Esophagus squamous epithelium (tissue), 5 donors: ENCODE results near the gene HMMR. TPM values are rescaled to one million over a fixed set of nuclear protein-coding genes. Genes with fewer than 3 reads are reported as not detected.

Experiments
- DNase-seq: peaks from one replicate; lab custom pipeline; 2025; lab: John Stamatoyannopoulos, UW
- H3K27ac ChIP-seq, 4 donors: fragments of 200-600 bp; sonication (generic); one replicate each; pipeline ENCODE4 v1.5.1; 2016 to 2019; ENCODE audit warnings: mild to moderate bottlenecking in 1 of 4
- H3K27me3 ChIP-seq, 4 donors: fragments of 200-600 bp; sonication (generic); 1 replicate in 3 of 4; 2 replicates in 1 of 4; pipeline versions ENCODE4 v1.5.1 to v1.6.0; 2017 to 2021; ENCODE audit warnings: antibody characterized with exemption in 1 of 4
- H3K36me3 ChIP-seq, 3 donors: fragments of 200-600 bp; sonication (generic); one replicate each; pipeline ENCODE4 v1.5.1; 2016 to 2019
- H3K4me1 ChIP-seq, 3 donors: fragments of 200-600 bp; sonication (generic); one replicate each; pipeline ENCODE4 v1.5.1; 2017 to 2019
- H3K4me3 ChIP-seq, 4 donors: fragments of 200-600 bp; sonication (generic); 1 replicate in 3 of 4; 2 replicates in 1 of 4; pipeline ENCODE4 v1.5.1; 2016 to 2019; ENCODE audit warnings: mild to moderate bottlenecking in 2 of 4, moderate library complexity in 1 of 4
- H3K9me3 ChIP-seq, 3 donors: fragments of 200-600 bp; sonication (generic); one replicate each; pipeline ENCODE4 v1.5.1; 2016 to 2019
- CTCF ChIP-seq, 6 experiments: fragments of 450-650 bp in 4 of 6; fragments of 200-600 bp in 2 of 6; sonication (generic) in 2 of 6; IDR thresholded peaks; one replicate each; pipeline ENCODE4 v1.5.1; 2016 to 2019; ENCODE audit warnings: antibody characterized with exemption in 6 of 6, mild to moderate bottlenecking in 4 of 6, moderate library complexity in 4 of 6
- POLR2A ChIP-seq, 4 donors: fragments of 450-650 bp; IDR thresholded peaks; one replicate each; pipeline ENCODE4 v1.6.1; 2017; ENCODE audit warnings: antibody characterized with exemption in 4 of 4, mild to moderate bottlenecking in 4 of 4, moderate library complexity in 3 of 4
- WGBS, 2 donors: methylation state at CpG; one replicate each; pipeline ENCODE4 v1.1.5; 2018; 5-methylcytosine and 5-hydroxymethylcytosine counted together
- intact Hi-C: fragments of 100-400 bp; cut with DNase I; formaldehyde crosslinking; loops from one replicate; pipeline ENCODE4 v1.15.0; 2022
- total RNA-seq, 4 donors: library from RNA; depleted of rRNA; stranded (reverse); fragments of >200 nt; gene quantifications; one replicate each; pipeline ENCODE4 v1.1.0, GENCODE V29; 2016
- donor health status: DM: yes; HTN: yes; CAD: no.

Gene HMMR
- total RNA-seq, 4 donors from 2014 or later: 3.2 to 23.7 (median 11.1) TPM

DNA sequence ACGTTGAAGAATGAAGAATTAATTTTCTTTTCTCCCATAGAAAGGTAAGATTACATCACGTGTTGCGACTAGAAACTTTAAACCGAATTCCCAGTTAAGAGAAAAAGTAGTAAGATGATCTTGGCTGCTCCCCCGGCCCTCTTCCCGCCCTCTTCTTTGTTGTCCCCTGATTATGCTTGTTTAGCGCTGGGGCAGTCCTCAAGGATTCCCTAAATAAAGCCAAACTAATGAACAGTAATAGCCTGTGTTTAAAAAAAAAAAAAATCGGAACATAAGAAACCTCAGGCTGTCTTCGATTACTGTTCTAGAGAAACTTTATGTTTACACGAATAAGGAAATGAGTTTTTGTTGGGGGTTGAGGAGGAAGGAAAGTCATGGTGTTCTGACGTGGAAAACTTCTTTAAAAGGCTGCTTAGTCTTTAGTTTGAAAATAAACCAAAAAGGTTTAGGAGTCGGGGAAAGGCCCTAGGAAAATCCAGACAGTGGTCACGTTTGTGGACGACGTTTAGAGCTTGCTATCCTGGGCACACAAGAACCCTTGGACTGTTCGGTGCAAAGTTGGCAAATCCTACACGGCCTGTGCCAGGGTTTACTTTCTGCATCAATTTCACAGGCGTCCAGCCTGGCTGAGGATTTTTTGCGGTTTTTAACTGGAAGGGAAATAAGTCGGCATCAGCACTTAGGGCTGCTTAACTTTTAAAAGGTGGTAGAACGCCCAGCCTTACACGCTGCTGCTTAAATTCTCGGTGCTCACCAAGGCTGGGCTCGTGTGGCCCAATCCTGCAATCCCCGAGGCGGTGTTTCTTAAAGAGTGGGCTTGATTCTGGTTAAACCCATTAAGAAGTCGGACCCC is 43.9 kb downstream of the HMMR start:
- TF ChIP-seq CTCF (IDR thresholded peaks at IDR 0.05): no peak
- peak in 1 of 4 donors; percentile 34 for TF ChIP-seq POLR2A (IDR thresholded peaks at IDR 0.05)
- peak overlapping the region; percentile 97 to 100 (median 99) for H3K27ac ChIP-seq
- WGBS, 2 donors: 0% methylated on average over 20 to 27 of the region's 27 CpGs
- H3K9me3 ChIP-seq: no peaks in the 10 kb centered on the region
- peak overlapping the region; percentile 74 to 94 (median 86) for H3K4me3 ChIP-seq
- peaks cover 0 to 57% (median 26%) of the 10 kb centered on the region in 3 donors for H3K4me1 ChIP-seq
- no peak for DNase-seq
- no peaks in the 10 kb centered on the region for H3K36me3 ChIP-seq
- no peaks in the 10 kb centered on the region for H3K27me3 ChIP-seq
- intact Hi-C loops: no loop called here

- TF ChIP-seq POLR2A (IDR thresholded peaks at IDR 0.05): no peak
- TF ChIP-seq CTCF (IDR thresholded peaks at IDR 0.05): no peak
- Histone ChIP-seq H3K9me3 (no peaks in the 10 kb centered on the region), H3K27ac (peak overlapping the region; percentile 97 to 100 (median 99)), H3K27me3 (no peaks in the 10 kb centered on the region), H3K36me3 (no peaks in the 10 kb centered on the region), H3K4me3 (peak overlapping the region; percentile 74 to 94 (median 86)), H3K4me1 (peaks cover 0 to 64% (median 29%) of the 10 kb centered on the region in 3 donors)
- 0% methylated on average over 4 to 7 of the region's 7 CpGs for WGBS, 2 donors
- intact Hi-C loops: no loop called here
- DNase-seq: no peak
Measured at GRCh38 chr5:163505049-163505367, 44.6 kb downstream of the HMMR start.

GRCh38 chr5:163505368-163506094 is 45.1 kb downstream of the HMMR start, which contains the start of gene MAT2B:
MAT2B (plus strand) TSS chr5:163505619; CDS start chr5:163505687, 68 bp downstream.
- peak in 3 of 4 donors; percentile 90 to 99 (median 93) for TF ChIP-seq POLR2A (IDR thresholded peaks at IDR 0.05)
- peak; percentile 32 to 45 (median 38) for TF ChIP-seq CTCF (IDR thresholded peaks at IDR 0.05)
- peak within 1 kb of the TSS; percentile 74 to 94 (median 86) for H3K4me3 ChIP-seq
- peak; percentile 78 for DNase-seq
- 0% methylated on average over 32 to 51 of the region's 64 CpGs for WGBS, 2 donors
- peaks cover 0 to 69% (median 34%) of the 10 kb centered on the region in 3 donors for H3K4me1 ChIP-seq
- intact Hi-C loops: no loop called here
- no peaks in the 10 kb centered on the region for H3K9me3 ChIP-seq
- H3K36me3 ChIP-seq: no peaks in the 10 kb centered on the region
- peak within 1 kb of the TSS; percentile 97 to 100 (median 99) for H3K27ac ChIP-seq
- H3K27me3 ChIP-seq: no peaks in the 10 kb centered on the region

DNA sequence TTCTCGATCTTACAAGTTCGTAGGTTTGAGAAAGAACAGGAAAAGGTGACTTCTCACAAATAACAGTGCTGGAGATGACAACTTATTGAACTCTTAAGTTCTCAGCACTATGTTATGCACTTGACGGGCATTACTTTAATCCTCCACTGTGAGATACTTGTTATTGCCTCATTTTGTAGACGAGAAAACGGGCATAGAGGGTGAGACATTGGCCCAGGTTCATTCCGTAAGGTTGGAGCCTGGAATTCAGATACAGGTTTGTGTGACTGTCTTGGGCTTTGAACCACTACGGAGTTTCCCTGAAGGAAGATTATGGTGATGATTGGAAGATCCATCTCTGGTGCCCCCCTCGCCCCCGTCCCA is 45.6 kb downstream of the HMMR start:
- peaks cover 0 to 74% (median 36%) of the 10 kb centered on the region in 3 donors for H3K4me1 ChIP-seq
- TF ChIP-seq POLR2A (IDR thresholded peaks at IDR 0.05) (no peak), CTCF (IDR thresholded peaks at IDR 0.05) (no peak)
- peak overlapping the region; percentile 74 to 94 (median 86) for H3K4me3 ChIP-seq
- 0 to 1% methylated on average over 9 of the region's 9 CpGs for WGBS, 2 donors
- no peak for DNase-seq
- no peaks in the 10 kb centered on the region for H3K36me3 ChIP-seq
- peak overlapping the region; percentile 97 to 100 (median 99) for H3K27ac ChIP-seq
- intact Hi-C loops: no loop called here
- H3K9me3 ChIP-seq: no peaks in the 10 kb centered on the region
- no peaks in the 10 kb centered on the region for H3K27me3 ChIP-seq
